Measurements from ENCODE around the gene PITX3.
"Not testable (repeated sequence)": the region's sequence is repeated elsewhere in the genome, so short reads cannot be mapped to it uniquely, and the experiment has no call there.

Gene PITX3

GRCh38 chr10:102222797-102223196, 18.5 kb downstream of the PITX3 start:
- TF ChIP-seq TAF1 (IDR thresholded peaks at IDR 0.05; ENCODE audit: low read depth, low read length): no peak
- DNase-seq (ENCODE audit: insufficient read length, low spot score) (no peak), FAIRE-seq (no peak)

DNA sequence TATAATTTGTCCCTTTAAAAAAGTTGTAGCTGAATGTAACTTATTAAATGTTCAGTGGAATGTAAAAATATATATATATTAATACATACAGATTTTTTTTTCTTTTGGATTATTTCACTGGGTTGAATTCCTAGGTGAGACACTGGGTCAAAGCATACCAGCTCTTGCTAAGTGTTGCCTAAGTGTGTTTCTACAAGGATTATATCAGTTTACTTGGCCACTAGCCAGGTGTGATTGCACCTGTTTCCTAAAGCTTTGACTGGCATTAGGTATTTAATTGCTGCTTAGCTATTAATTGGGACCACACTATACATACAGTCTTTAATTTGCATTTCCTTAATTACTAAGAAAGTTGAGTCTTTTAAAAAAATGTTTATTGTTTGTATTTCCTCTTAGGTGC, 20.7 kb downstream of the PITX3 start:
- DNase-seq (ENCODE audit: insufficient read length, low spot score) (no peak), FAIRE-seq (no peak)

DNA sequence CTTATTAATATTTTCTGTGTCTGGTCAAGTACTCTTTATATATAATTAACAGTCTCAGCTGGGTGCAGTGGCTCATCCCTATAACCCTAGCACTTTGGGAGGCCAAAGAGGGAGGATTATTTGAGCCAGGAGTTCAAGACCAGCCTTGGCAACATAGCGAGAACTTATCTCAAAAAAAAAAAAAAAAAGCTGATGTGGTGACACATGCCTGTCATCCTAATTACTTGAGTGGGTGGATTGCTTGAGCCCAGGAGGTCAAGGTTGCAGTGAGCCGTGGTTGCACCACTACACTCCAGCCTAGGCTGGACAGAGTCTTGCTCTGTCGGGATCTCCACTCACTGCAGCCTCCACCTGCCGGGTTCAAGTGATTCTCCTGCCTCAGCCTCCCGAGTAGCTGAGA, 21.9 kb downstream of the PITX3 start:
- DNase-seq (ENCODE audit: insufficient read length, low spot score) (no peak), FAIRE-seq (no peak)
- no peak for TF ChIP-seq TAF1 (IDR thresholded peaks at IDR 0.05; ENCODE audit: low read depth, low read length)
- no peak for TF ChIP-seq POLR2AphosphoS5 (IDR thresholded peaks at IDR 0.05; ENCODE audit: low read depth, low read length)
- no peak for TF ChIP-seq SPI1 (IDR thresholded peaks at IDR 0.05; ENCODE audit: low read depth, low read length)
- no peak for TF ChIP-seq POLR2A (IDR thresholded peaks at IDR 0.05; ENCODE audit: low read depth, low read length)
- TF ChIP-seq PAX5 (IDR thresholded peaks at IDR 0.05; ENCODE audit: insufficient read depth, low read length, severe bottlenecking): no peak
- no peak for TF ChIP-seq POU2F2 (IDR thresholded peaks at IDR 0.05; ENCODE audit: low read depth, low read length)

More for the DNA sequence above, 20.7 kb downstream of the PITX3 start:
- TF ChIP-seq POLR2AphosphoS5 (IDR thresholded peaks at IDR 0.05; ENCODE audit: low read depth, low read length): no peak

DNA sequence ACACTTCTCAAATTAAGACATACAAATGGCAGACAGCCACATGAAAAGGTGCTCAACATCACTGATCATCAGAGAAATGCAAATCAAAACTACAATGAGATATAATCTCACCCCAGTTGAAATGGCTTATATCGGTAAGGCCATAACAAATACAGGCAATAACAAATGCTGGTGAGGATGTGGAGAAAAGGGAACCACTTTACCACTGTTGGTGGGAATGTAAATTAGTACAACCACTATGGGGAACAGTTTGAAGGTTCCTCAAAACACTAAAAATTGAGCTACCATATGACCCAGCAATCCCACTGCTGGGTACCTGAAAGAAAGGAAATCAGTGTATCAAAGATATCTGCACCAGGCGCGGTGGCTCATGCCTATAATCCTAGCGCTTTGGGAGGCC, 27.7 kb downstream of the PITX3 start:
- not testable (repeated sequence) for FAIRE-seq; DNase-seq (ENCODE audit: insufficient read length, low spot score)

DNA sequence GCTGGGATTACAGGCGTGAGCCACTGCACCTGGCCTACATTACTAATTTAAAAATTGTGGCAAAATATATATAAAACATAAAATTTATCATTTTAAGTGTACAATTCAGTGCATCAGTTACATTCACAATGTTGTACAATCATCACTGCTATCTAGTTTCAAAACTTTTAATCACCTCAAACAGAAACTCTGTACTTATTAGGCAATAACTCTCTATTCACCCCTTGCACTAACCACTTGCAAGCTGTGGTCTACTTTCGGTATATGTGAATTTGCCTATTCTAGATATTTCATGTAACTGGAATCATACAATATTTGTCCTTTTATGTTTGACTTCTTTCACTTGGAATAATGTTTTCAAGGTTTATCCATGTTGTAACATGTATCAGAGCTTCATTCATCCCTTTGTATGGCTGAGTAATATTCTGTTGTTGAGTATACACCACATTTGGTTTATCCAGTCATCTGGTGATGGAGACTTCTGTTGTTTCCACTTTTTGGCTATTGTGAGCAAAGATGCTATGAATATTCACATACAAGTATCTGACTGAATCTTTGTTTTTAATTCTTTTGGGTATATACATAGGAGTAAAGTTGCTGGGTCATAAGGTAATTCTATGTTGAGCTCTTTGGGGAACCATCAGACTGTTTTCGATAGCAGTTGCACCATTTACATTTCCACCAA, 29.6 kb downstream of the PITX3 start:
- no peak for DNase-seq (ENCODE audit: insufficient read length, low spot score)
- FAIRE-seq: no peak
- TF ChIP-seq PAX5 (IDR thresholded peaks at IDR 0.05; ENCODE audit: insufficient read depth, low read length, severe bottlenecking) (no peak), POU2F2 (IDR thresholded peaks at IDR 0.05; ENCODE audit: low read depth, low read length) (no peak), TAF1 (IDR thresholded peaks at IDR 0.05; ENCODE audit: low read depth, low read length) (no peak), SPI1 (IDR thresholded peaks at IDR 0.05; ENCODE audit: low read depth, low read length) (no peak), POLR2AphosphoS5 (IDR thresholded peaks at IDR 0.05; ENCODE audit: low read depth, low read length) (no peak), POLR2A (IDR thresholded peaks at IDR 0.05; ENCODE audit: low read depth, low read length) (no peak)

DNA sequence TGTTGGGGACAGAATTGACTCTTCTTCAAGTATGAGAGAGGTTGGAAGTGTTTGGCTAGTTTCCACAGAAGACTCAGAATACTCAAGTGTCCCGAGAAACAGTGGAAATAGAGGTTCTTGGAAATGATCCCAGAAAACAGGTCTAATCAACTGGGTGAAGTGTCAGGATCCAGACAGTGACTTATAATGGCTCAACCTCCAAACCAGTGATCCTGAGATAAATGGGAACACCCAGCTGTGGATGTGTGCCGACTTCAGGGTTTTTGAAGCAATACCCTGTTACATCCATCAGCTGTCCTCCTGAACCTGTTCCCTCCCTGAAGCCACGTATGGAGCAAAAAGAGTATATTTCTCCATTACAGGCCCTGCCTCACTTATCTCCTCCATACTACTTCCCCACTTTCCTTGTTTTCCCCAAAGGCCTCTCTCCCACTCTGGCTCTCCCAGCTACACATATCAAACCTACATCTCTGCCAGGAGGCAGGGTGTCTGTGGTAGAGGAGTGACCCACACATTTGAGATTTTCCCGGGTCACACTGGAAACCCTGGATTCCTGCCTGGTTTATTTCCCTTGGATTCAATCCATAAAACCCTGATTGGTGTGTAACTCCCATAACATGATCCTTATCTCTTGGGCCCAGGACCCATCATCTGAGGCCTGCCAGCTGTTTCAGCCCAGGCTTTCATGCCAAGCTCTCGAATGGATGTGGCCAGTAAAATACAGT, 32.8 kb downstream of the PITX3 start:
- FAIRE-seq: no peak
- TF ChIP-seq POLR2AphosphoS5 (IDR thresholded peaks at IDR 0.05; ENCODE audit: low read depth, low read length) (no peak), SPI1 (IDR thresholded peaks at IDR 0.05; ENCODE audit: low read depth, low read length) (no peak), POLR2A (IDR thresholded peaks at IDR 0.05; ENCODE audit: low read depth, low read length) (no peak), POU2F2 (IDR thresholded peaks at IDR 0.05; ENCODE audit: low read depth, low read length) (no peak), TAF1 (IDR thresholded peaks at IDR 0.05; ENCODE audit: low read depth, low read length) (no peak), PAX5 (IDR thresholded peaks at IDR 0.05; ENCODE audit: insufficient read depth, low read length, severe bottlenecking) (no peak)
- no peak for DNase-seq (ENCODE audit: insufficient read length, low spot score)

DNA sequence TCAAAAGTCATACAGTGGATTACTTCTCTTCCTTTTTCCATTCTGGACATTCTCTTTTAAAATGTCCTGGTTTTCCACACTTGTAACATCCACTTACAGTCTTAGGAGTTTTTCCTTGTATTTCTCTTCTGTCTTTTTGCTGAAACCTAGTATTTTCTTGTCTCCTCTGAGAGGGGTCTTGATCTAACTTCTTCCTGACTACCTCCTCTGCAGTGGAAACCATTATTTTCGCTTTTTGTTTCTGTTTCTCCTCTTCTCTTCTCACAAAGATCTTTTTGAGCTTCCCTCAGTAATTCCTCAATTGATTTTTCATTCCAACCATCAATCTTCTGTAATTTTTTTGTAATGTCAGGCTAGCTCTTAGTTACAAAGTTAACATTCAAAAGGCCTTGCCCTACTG, 38.9 kb downstream of the PITX3 start:
- FAIRE-seq (no peak), DNase-seq (ENCODE audit: insufficient read length, low spot score) (no peak)
- TF ChIP-seq PAX5 (IDR thresholded peaks at IDR 0.05; ENCODE audit: insufficient read depth, low read length, severe bottlenecking): no peak
- no peak for TF ChIP-seq SPI1 (IDR thresholded peaks at IDR 0.05; ENCODE audit: low read depth, low read length)
- TF ChIP-seq POLR2AphosphoS5 (IDR thresholded peaks at IDR 0.05; ENCODE audit: low read depth, low read length): no peak
- no peak for TF ChIP-seq POLR2A (IDR thresholded peaks at IDR 0.05; ENCODE audit: low read depth, low read length)
- TF ChIP-seq TAF1 (IDR thresholded peaks at IDR 0.05; ENCODE audit: low read depth, low read length): no peak
- no peak for TF ChIP-seq POU2F2 (IDR thresholded peaks at IDR 0.05; ENCODE audit: low read depth, low read length)

- DNase-seq (ENCODE audit: insufficient read length, low spot score) (no peak), FAIRE-seq (no peak)
- TF ChIP-seq POLR2AphosphoS5 (IDR thresholded peaks at IDR 0.05; ENCODE audit: low read depth, low read length) (no peak), SPI1 (IDR thresholded peaks at IDR 0.05; ENCODE audit: low read depth, low read length) (no peak), POU2F2 (IDR thresholded peaks at IDR 0.05; ENCODE audit: low read depth, low read length) (no peak), POLR2A (IDR thresholded peaks at IDR 0.05; ENCODE audit: low read depth, low read length) (no peak), TAF1 (IDR thresholded peaks at IDR 0.05; ENCODE audit: low read depth, low read length) (no peak), PAX5 (IDR thresholded peaks at IDR 0.05; ENCODE audit: insufficient read depth, low read length, severe bottlenecking) (no peak)
Observed at GRCh38 chr10:102200751-102201640, 40.3 kb downstream of the PITX3 start.

DNA sequence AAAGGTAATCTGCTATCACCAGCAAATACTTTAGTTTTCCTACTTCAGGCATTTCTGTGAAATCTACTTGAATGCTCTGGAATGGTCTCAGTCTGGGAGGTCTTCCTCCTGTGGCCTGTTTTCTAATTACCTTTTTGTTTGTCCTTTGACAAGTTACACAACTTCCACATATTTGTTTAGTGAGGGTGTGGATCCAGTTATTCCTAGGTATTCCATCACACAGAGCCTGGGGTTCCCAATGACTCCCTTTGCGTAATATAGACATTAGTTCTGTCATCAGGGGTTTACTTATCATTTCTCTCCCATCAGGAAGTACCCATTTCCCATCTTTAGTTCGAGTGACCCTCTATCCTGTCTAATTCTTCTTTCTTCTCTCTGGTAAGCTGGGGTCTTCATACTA, 43.3 kb downstream of the PITX3 start:
- no peak for DNase-seq (ENCODE audit: insufficient read length, low spot score)
- no peak for TF ChIP-seq PAX5 (IDR thresholded peaks at IDR 0.05; ENCODE audit: insufficient read depth, low read length, severe bottlenecking)
- TF ChIP-seq POLR2A (IDR thresholded peaks at IDR 0.05; ENCODE audit: low read depth, low read length): no peak
- TF ChIP-seq POU2F2 (IDR thresholded peaks at IDR 0.05; ENCODE audit: low read depth, low read length): no peak
- TF ChIP-seq TAF1 (IDR thresholded peaks at IDR 0.05; ENCODE audit: low read depth, low read length): no peak
- no peak for TF ChIP-seq POLR2AphosphoS5 (IDR thresholded peaks at IDR 0.05; ENCODE audit: low read depth, low read length)
- no peak for TF ChIP-seq SPI1 (IDR thresholded peaks at IDR 0.05; ENCODE audit: low read depth, low read length)
- no peak for FAIRE-seq

- FAIRE-seq (no peak), DNase-seq (ENCODE audit: insufficient read length, low spot score) (no peak)
- no peak for TF ChIP-seq POLR2AphosphoS5 (IDR thresholded peaks at IDR 0.05; ENCODE audit: low read depth, low read length)
- no peak for TF ChIP-seq TAF1 (IDR thresholded peaks at IDR 0.05; ENCODE audit: low read depth, low read length)
- TF ChIP-seq POU2F2 (IDR thresholded peaks at IDR 0.05; ENCODE audit: low read depth, low read length): no peak
- no peak for TF ChIP-seq POLR2A (IDR thresholded peaks at IDR 0.05; ENCODE audit: low read depth, low read length)
- TF ChIP-seq SPI1 (IDR thresholded peaks at IDR 0.05; ENCODE audit: low read depth, low read length): no peak
- no peak for TF ChIP-seq PAX5 (IDR thresholded peaks at IDR 0.05; ENCODE audit: insufficient read depth, low read length, severe bottlenecking)
Observed at GRCh38 chr10:102196893-102197292, 44.4 kb downstream of the PITX3 start.

All from GM12891 (cell line).